Calu3 (cell line): ENCODE results near the gene EFS. TPM values are rescaled to one million over a fixed set of nuclear protein-coding genes. Genes with fewer than 3 reads are reported as not detected.

Experiments used
- BruUV-seq: library from RNA; stranded (reverse); fragments of 400-500 nt; replicated peaks from 2 replicates; lab custom pipeline; 2021; lab: Mats Ljungman, UMichigan
- CTCF ChIA-PET: fragments of 300-600 bp; sonication (Branson Sonifier 250); formaldehyde crosslinking; loops from one replicate; lab custom pipeline; 2022; ENCODE audit warnings: antibody characterized with exemption; lab: Charles Lee
- DNase-seq: peaks from one replicate; pipeline ENCODE4 v3.0.0; 2022
- H3K27ac Mint-ChIP-seq: one replicate; pipeline ENCODE4 v1.8.0; 2022; ENCODE audit warnings: mixed read lengths; ENCODE audit not compliant: unreplicated experiment
- H3K27me3 Mint-ChIP-seq: one replicate; pipeline ENCODE4 v1.8.0; 2022; ENCODE audit warnings: mixed read lengths; ENCODE audit not compliant: unreplicated experiment
- H3K36me3 Mint-ChIP-seq: one replicate; pipeline ENCODE4 v1.8.0; 2022; ENCODE audit warnings: mild to moderate bottlenecking, moderate library complexity, mixed read lengths; ENCODE audit not compliant: insufficient read depth, unreplicated experiment
- H3K4me1 Mint-ChIP-seq: one replicate; pipeline ENCODE4 v1.8.0; 2022; ENCODE audit warnings: mild to moderate bottlenecking, low read depth, mixed read lengths; ENCODE audit not compliant: unreplicated experiment
- H3K4me3 Mint-ChIP-seq: one replicate; pipeline ENCODE4 v1.8.0; 2022; ENCODE audit warnings: mild to moderate bottlenecking, low read depth, moderate library complexity, mixed read lengths; ENCODE audit not compliant: unreplicated experiment
- H3K9me3 Mint-ChIP-seq: one replicate; pipeline ENCODE4 v1.8.0; 2022; ENCODE audit warnings: low read depth, mixed read lengths; ENCODE audit not compliant: unreplicated experiment
- CTCF ChIP-seq: fragments of 200-600 bp; IDR thresholded peaks from one replicate; pipeline ENCODE4 v1.8.0; 2022; ENCODE audit warnings: antibody characterized with exemption; ENCODE audit not compliant: unreplicated experiment
- intact Hi-C: fragments of 100-400 bp; cut with micrococcal nuclease; formaldehyde crosslinking; loops from one replicate; pipeline ENCODE4 v1.10.0; 2022; ENCODE audit not compliant: unreplicated experiment
- total RNA-seq: library from RNA; stranded (reverse); gene quantifications from 2 replicates; pipeline ENCODE4 v1.2.3, GENCODE V29; 2022

EFS gene
- total RNA-seq, 1 experiment from 2014 or later: not detected

GRCh38 chr14:23360496-23360895 is 4.5 kb downstream of the EFS start:
- no peaks in the 10 kb centered on the region for H3K9me3 Mint-ChIP-seq
- H3K36me3 Mint-ChIP-seq: no peaks in the 10 kb centered on the region
- H3K27me3 Mint-ChIP-seq: peaks cover 86% of the 10 kb centered on the region
- no peaks in the 10 kb centered on the region for H3K4me1 Mint-ChIP-seq
- no peak for TF ChIP-seq CTCF
- intact Hi-C loops: no loop called here
- CTCF ChIA-PET: interaction anchor here (0.9 to 1.0 kb wide), 2 partner anchors 20 to 28 kb away, joined by 3 read pairs; no protein-coding TSS in a partner anchor
- peak; percentile 13 for DNase-seq
- no peak overlapping the region for H3K4me3 Mint-ChIP-seq
- BruUV-seq: no TSS peak
- no peak overlapping the region for H3K27ac Mint-ChIP-seq

DNA sequence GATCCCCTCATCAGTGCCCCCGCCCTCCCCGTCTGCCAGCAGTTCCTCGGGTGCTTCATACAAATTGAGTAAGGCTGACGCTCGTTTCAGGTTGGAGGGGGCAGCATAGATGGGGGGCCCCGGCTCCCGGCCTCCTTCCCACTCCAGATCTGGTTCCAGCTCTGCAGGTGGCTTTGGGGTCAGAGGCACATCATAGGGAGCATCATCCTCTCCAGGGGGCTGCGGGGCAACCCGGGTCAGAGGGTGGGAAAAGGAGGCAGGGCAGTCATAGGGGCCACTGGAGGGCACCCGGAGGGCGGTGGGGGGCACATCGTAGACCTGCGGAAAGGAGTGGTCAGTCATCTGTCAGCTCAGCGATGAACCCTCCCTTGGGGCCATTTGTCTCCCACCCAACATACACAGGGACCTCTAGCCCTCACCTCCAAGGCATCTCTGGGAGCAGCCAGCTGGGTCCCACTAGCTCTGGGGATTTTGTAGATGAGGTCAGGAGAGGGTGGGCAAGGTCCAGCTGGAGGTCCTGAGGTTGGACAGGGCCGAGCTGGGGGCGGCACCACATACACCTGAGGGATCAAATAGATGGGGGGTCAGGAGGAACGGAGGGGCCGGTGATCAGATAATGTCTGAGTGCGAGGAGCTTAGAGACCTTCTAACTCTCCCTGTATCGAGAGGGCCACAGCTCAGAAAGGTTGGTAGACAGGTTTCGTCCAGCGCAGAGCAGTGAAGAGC is 5.1 kb downstream of the EFS start:
- Mint-ChIP-seq H3K4me3 (no peak overlapping the region), H3K27ac (no peak overlapping the region), H3K36me3 (no peaks in the 10 kb centered on the region), H3K27me3 (peaks cover 87% of the 10 kb centered on the region), H3K4me1 (no peaks in the 10 kb centered on the region), H3K9me3 (no peaks in the 10 kb centered on the region)
- intact Hi-C loops: no loop called here
- no TSS peak for BruUV-seq
- CTCF ChIA-PET: interaction anchor here (0.9 to 1.0 kb wide), 2 partner anchors 20 to 27 kb away, joined by 3 read pairs; no protein-coding TSS in a partner anchor
- TF ChIP-seq CTCF: no peak
- DNase-seq: no peak

DNA sequence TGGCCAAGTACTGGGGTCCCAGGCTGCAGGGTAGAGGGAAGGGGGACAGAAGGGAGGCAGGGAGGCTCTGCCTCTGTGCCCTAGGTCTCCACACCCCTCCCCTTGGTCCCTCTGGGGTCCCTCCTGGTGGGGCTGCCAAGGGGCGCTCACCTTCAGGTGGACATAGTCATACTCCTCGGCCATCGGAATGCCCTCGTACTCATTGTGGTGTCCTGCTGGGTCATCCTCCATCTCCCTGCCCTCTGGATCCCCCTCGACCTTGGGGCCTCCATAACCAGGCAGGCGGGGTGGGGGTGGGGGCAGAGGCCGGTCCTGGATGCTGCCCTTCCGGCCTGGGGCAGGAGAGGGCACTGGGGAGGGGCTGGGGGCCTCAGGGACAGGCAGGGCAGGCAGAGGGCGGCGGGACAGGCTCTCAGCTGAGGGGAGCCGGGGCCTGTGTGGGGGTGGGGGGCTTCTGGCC is 5.8 kb downstream of the EFS start:
- Mint-ChIP-seq H3K9me3 (no peaks in the 10 kb centered on the region), H3K27ac (no peak overlapping the region), H3K27me3 (peaks cover 87% of the 10 kb centered on the region), H3K36me3 (no peaks in the 10 kb centered on the region), H3K4me3 (no peak overlapping the region), H3K4me1 (no peaks in the 10 kb centered on the region)
- CTCF ChIA-PET: no interaction called here
- DNase-seq: no peak
- no TSS peak for BruUV-seq
- intact Hi-C loops: no loop called here
- TF ChIP-seq CTCF: no peak

GRCh38 chr14:23358553-23359166 is 6.3 kb downstream of the EFS start:
- Mint-ChIP-seq H3K27ac (no peak overlapping the region), H3K36me3 (no peaks in the 10 kb centered on the region), H3K9me3 (no peaks in the 10 kb centered on the region), H3K27me3 (peaks cover 87% of the 10 kb centered on the region), H3K4me3 (no peak overlapping the region), H3K4me1 (no peaks in the 10 kb centered on the region)
- intact Hi-C loops: no loop called here
- CTCF ChIA-PET: no interaction called here
- TF ChIP-seq CTCF: no peak
- BruUV-seq: no TSS peak
- no peak for DNase-seq
